ENCODE data around the gene GPX2. TPM values are rescaled to one million over a fixed set of nuclear protein-coding genes. Genes with fewer than 3 reads are reported as not detected.

Gene GPX2
- total RNA-seq, 4 donors from 2014 or later, result 1.9 to 37.6 (median 21.0) TPM

DNA sequence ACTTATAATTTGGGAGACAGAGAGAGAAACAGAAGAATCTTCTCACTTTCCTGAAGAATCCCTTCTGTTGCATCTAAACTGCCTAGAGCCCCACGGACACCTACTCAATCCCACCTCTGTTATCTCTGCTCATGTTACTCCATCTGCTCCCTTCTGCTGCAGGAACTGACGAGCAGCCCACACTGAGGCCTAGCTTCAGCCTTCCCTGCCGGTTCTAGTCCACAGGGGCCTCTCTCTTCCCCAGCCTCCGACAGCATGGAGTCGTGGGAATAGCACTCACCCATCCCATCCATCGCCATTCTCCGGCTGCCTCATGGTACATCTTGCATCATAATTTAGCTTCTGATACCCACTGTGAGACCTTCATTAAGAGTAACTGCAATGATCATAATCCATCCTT is 25.6 kb upstream of the GPX2 start:
- no peak for DNase-seq (ENCODE audit: low spot score in 2 of 2)
- intact Hi-C loops (cut with DNase I; ENCODE audit: low total_unique reads), result no loop called here
- H3K4me3 ChIP-seq (ENCODE audit: low read depth, poor library complexity, severe bottlenecking), result no peak overlapping the region
- 93 to 94% methylated on average over 7 of the region's 7 CpGs for WGBS, 2 donors
- TF ChIP-seq, protein P1, sequence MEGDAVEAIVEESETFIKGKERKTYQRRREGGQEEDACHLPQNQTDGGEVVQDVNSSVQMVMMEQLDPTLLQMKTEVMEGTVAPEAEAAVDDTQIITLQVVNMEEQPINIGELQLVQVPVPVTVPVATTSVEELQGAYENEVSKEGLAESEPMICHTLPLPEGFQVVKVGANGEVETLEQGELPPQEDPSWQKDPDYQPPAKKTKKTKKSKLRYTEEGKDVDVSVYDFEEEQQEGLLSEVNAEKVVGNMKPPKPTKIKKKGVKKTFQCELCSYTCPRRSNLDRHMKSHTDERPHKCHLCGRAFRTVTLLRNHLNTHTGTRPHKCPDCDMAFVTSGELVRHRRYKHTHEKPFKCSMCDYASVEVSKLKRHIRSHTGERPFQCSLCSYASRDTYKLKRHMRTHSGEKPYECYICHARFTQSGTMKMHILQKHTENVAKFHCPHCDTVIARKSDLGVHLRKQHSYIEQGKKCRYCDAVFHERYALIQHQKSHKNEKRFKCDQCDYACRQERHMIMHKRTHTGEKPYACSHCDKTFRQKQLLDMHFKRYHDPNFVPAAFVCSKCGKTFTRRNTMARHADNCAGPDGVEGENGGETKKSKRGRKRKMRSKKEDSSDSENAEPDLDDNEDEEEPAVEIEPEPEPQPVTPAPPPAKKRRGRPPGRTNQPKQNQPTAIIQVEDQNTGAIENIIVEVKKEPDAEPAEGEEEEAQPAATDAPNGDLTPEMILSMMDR (IDR thresholded peaks at IDR 0.05), result no peak

DNA sequence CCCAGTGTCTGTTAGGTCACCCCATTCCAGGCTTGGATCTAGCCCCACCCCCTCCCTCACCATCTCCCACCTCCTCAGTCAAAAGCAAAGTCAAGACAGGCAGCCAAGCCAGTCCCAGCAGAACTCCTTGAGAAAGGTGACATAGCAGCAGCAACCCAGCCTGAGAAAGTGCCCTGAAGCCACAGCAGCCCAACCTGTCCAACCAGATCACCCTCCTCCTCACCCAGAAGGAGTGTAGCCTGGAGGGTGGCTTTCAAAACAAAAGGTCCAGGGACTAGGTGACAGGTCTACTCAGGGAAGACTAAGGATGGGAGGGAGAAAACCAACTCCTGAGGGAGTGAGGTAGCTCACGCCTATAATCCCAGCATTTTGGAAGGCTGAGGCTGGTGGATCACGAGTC is 24.4 kb upstream of the GPX2 start:
- H3K4me3 ChIP-seq (ENCODE audit: low read depth, poor library complexity, severe bottlenecking), result no peak overlapping the region
- 42 to 67% methylated on average over 2 of the region's 2 CpGs for WGBS, 2 donors
- DNase-seq (ENCODE audit: low spot score in 2 of 2), result no peak
- intact Hi-C loops (cut with DNase I; ENCODE audit: low total_unique reads), result no loop called here
- TF ChIP-seq, protein P1 (IDR thresholded peaks at IDR 0.05), result no peak
- no peak for TF ChIP-seq POLR2A (IDR thresholded peaks at IDR 0.05)

DNA sequence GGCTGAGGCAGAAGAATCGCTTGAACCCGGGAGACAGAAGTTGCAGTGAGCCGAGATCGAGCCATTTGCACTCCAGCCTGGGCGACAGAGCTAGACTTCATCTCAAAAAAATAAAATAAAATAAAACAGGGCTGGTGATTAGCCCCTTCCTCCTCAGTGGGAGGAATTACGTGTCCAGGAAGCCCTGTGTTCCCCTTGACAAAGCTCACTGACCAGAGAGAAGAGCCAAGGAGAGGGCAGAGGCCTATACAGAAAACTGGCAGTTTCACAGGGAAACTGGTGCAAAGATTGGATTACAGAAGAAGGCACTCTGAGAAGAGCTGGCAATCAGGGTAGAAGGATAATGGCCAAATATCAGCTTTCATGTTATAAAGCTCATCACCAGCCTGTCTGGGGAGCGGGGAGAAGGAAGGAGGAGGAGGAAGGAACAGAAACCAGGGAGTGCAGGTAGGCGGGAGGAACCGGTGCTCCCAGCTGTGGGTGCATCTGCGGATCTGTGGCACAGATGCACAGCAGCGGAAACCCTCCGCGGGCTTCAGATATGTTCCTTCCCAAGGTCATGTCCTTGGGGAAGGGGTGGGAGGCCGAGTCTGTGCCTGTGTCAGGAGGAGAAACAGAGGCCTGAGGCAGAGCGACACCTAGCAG is 22.9 kb upstream of the GPX2 start:
- intact Hi-C loops (cut with DNase I; ENCODE audit: low total_unique reads), result no loop called here
- H3K4me3 ChIP-seq (ENCODE audit: low read depth, poor library complexity, severe bottlenecking), result no peak overlapping the region
- TF ChIP-seq, protein P1 (IDR thresholded peaks at IDR 0.05), result no peak
- TF ChIP-seq POLR2A (IDR thresholded peaks at IDR 0.05), result no peak
- no peak for DNase-seq (ENCODE audit: low spot score in 2 of 2)
- 80 to 83% methylated on average over 15 of the region's 15 CpGs for WGBS, 2 donors

DNA sequence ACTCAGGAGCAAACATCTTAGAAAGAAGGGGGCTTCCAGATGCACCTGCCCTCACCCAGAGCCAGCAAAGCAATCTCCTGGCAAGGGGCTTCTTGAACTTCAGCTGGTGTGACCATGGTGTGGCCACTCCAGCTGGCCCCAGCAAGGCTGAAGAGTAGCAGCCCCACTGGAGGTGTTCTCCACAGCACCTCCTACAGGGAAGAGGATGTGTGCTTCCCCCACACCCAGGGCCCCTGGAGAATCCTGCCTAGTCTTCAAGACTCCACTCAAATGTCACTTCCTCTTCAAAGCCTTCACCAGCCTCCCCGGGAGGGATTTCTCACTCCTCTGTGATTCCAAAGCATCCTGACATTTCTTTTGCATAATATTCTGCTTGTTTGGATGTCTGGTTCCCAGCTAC is 21.1 kb upstream of the GPX2 start:
- DNase-seq (ENCODE audit: low spot score in 2 of 2), result no peak
- no peak for TF ChIP-seq POLR2A (IDR thresholded peaks at IDR 0.05)
- TF ChIP-seq, protein P1 (IDR thresholded peaks at IDR 0.05), result no peak
- H3K4me3 ChIP-seq (ENCODE audit: low read depth, poor library complexity, severe bottlenecking), result no peak overlapping the region
- intact Hi-C loops (cut with DNase I; ENCODE audit: low total_unique reads), result no loop called here
- WGBS, 2 donors, result 69 to 73% methylated on average over 1 of the region's 1 CpG

DNA sequence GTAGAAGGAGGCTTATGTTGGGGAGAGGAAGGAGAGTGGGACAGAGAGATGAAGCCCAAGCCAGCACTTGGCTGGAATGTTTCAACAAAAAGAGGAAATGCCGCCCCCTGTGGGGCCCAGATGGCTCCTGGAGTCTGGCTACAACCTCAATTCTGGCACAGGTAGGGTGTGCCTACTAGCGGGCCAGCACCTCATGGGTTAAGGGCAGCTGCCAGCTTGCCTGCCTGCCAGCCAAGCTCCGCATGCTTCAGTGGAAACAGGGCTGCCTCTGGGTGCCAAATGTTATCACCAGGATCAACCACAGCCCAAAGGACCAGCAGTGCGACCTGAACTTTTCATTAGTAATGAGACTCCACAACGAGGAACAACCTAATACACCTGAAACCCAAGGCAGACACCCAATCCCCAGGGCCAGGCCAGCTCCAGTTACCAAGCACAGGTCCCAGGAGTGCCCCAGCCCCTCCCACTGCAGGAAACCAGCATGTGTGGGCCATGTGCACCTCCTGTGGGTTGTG is 18.3 kb upstream of the GPX2 start:
- 39 to 50% methylated on average over 4 to 5 of the region's 5 CpGs for WGBS, 2 donors
- intact Hi-C loops (cut with DNase I; ENCODE audit: low total_unique reads), result no loop called here
- no peak for DNase-seq (ENCODE audit: low spot score in 2 of 2)
- TF ChIP-seq, protein P1 (IDR thresholded peaks at IDR 0.05), result no peak
- TF ChIP-seq POLR2A (IDR thresholded peaks at IDR 0.05), result no peak
- no peak overlapping the region for H3K4me3 ChIP-seq (ENCODE audit: low read depth, poor library complexity, severe bottlenecking)

DNA sequence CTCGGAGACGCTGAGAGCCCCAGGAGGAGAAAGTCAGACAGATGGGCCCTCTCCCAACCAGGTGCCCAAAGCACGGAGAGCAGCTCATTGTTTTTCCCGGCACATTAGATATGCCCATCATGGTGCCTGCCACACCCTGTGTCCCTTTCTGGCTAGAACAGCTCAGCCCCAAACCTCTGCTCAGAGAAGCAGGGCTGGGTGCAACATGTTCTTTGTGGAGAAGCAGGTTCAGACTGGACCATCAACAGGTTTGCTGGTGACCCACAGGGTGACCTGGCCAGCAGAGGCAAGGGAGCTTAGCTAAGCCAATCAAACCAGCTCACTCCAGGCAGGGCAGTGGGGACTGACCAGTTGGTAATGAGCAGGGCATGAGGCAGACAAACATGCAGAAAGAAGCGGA is 16.2 kb upstream of the GPX2 start:
- no peak overlapping the region for H3K4me3 ChIP-seq (ENCODE audit: low read depth, poor library complexity, severe bottlenecking)
- TF ChIP-seq POLR2A (IDR thresholded peaks at IDR 0.05), result no peak
- TF ChIP-seq, protein P1 (IDR thresholded peaks at IDR 0.05), result no peak
- WGBS, 2 donors, result 58 to 63% methylated on average over 5 of the region's 5 CpGs
- no peak for DNase-seq (ENCODE audit: low spot score in 2 of 2)
- intact Hi-C loops (cut with DNase I; ENCODE audit: low total_unique reads), result no loop called here
